AG10803 (cell line): Measurements from ENCODE around the gene RALGPS2.

Source experiments
- DNase-seq: peaks from one replicate; pipeline ENCODE4 v3.0.0; 2010; ENCODE audit warnings: low read depth
- H3K4me3 ChIP-seq: 2 replicates; pipeline ENCODE4 v1.5.1; 2011; ENCODE audit warnings: mild to moderate bottlenecking, low read length, control low read depth
- CTCF ChIP-seq: conservative IDR thresholded peaks from 2 replicates; pipeline ENCODE4 v1.5.1; 2011; ENCODE audit warnings: mild to moderate bottlenecking, low read length, control low read depth, inconsistent platforms

Gene RALGPS2

GRCh38 chr1:178895928-178896327 lies 170.9 kb downstream of the RALGPS2 start:
- no peak overlapping the region for H3K4me3 ChIP-seq
- no peak for TF ChIP-seq CTCF
- no peak for DNase-seq

GRCh38 chr1:178898401-178898800 lies 173.4 kb downstream of the RALGPS2 start:
- no peak for TF ChIP-seq CTCF
- H3K4me3 ChIP-seq: no peak overlapping the region
- no peak for DNase-seq

GRCh38 chr1:178899402-178899801 lies 174.4 kb downstream of the RALGPS2 start:
- DNase-seq: no peak
- no peak for TF ChIP-seq CTCF
- no peak overlapping the region for H3K4me3 ChIP-seq

GRCh38 chr1:178901482-178902125 lies 176.6 kb downstream of the RALGPS2 start:
- no peak for TF ChIP-seq CTCF
- H3K4me3 ChIP-seq: no peak overlapping the region
- no peak for DNase-seq

GRCh38 chr1:178908358-178908757 lies 183.3 kb downstream of the RALGPS2 start:
- TF ChIP-seq CTCF: no peak
- H3K4me3 ChIP-seq: no peak overlapping the region
- peak; percentile 93 for DNase-seq

- no peak for DNase-seq
- no peak overlapping the region for H3K4me3 ChIP-seq
- TF ChIP-seq CTCF: no peak
Observed at GRCh38 chr1:178910023-178910422, 185.0 kb downstream of the RALGPS2 start.

- TF ChIP-seq CTCF: no peak
- H3K4me3 ChIP-seq: no peak overlapping the region
- peak; percentile 12 for DNase-seq
Observed at GRCh38 chr1:178912597-178912996, 187.6 kb downstream of the RALGPS2 start.
